H9 (cell line): Measurements from ENCODE around the gene DGLUCY. TPM values are rescaled to one million over a fixed set of nuclear protein-coding genes. Genes with fewer than 3 reads are reported as not detected.

Experiments
- DNase-seq: peaks from one replicate; pipeline ENCODE4 v3.0.0-alpha.2; 2017
- H2AFZ ChIP-seq: one replicate; pipeline ENCODE4 v1.6.1; 2013; ENCODE audit warnings: mild to moderate bottlenecking, low read length, control low read depth, moderate library complexity
- H2AK5ac ChIP-seq: 2 replicates; pipeline ENCODE4 v1.6.1; 2013; ENCODE audit warnings: low read length, control low read depth, mixed read lengths; ENCODE audit not compliant: insufficient read length
- H2BK120ac ChIP-seq: one replicate; pipeline ENCODE4 v1.6.1; 2013; ENCODE audit warnings: low read depth, mild to moderate bottlenecking, low read length, control low read depth, inconsistent platforms; ENCODE audit not compliant: poor library complexity, severe bottlenecking
- H2BK12ac ChIP-seq: 2 replicates; pipeline ENCODE4 v1.6.1; 2013; ENCODE audit warnings: low read length, control low read depth, mixed read lengths, low read depth; ENCODE audit not compliant: insufficient read length
- H2BK15ac ChIP-seq: 2 replicates; pipeline ENCODE4 v1.6.1; 2013; ENCODE audit warnings: low read depth, low read length, control low read depth
- H2BK20ac ChIP-seq: one replicate; pipeline ENCODE4 v1.6.1; 2013; ENCODE audit warnings: low read depth, mild to moderate bottlenecking, low read length, control low read depth, inconsistent platforms; ENCODE audit not compliant: poor library complexity, severe bottlenecking
- H2BK5ac ChIP-seq: 2 replicates; pipeline ENCODE4 v1.6.1; 2013; ENCODE audit warnings: low read length, control low read depth, mixed read lengths; ENCODE audit not compliant: insufficient read length
- H3K14ac ChIP-seq: 2 replicates; pipeline ENCODE4 v1.6.1; 2013; ENCODE audit warnings: low read length, control low read depth; ENCODE audit not compliant: insufficient read depth
- H3K18ac ChIP-seq: 2 replicates; pipeline ENCODE4 v1.6.1; 2013; ENCODE audit warnings: low read depth, mild to moderate bottlenecking, mixed read lengths, low read length, control low read depth; ENCODE audit not compliant: insufficient read length
- H3K23ac ChIP-seq: 2 replicates; pipeline ENCODE4 v1.6.1; 2013; ENCODE audit warnings: low read length, control low read depth, mixed read lengths, low read depth; ENCODE audit not compliant: insufficient read length
- H3K23me2 ChIP-seq: 2 replicates; pipeline ENCODE4 v1.6.1; 2013; ENCODE audit warnings: low read depth, mild to moderate bottlenecking, mixed read lengths, low read length, control low read depth; ENCODE audit not compliant: insufficient read length, poor library complexity, severe bottlenecking
- H3K27ac ChIP-seq: 2 replicates; pipeline ENCODE4 v1.5.1; 2013; ENCODE audit warnings: low read length, control low read depth, mixed read lengths, low read depth; ENCODE audit not compliant: insufficient read length
- H3K27me3 ChIP-seq: 2 replicates; pipeline ENCODE4 v1.6.1; 2013; ENCODE audit warnings: low read length, control low read depth, inconsistent platforms; ENCODE audit not compliant: insufficient read depth
- H3K4ac ChIP-seq: 2 replicates; pipeline ENCODE4 v1.6.1; 2013; ENCODE audit warnings: low read depth, mild to moderate bottlenecking, control low read depth, inconsistent platforms, low read length, moderate library complexity
- H3K4me1 ChIP-seq: 2 replicates; pipeline ENCODE4 v1.6.1; 2013; ENCODE audit warnings: low read length, control low read depth, inconsistent platforms; ENCODE audit not compliant: insufficient read depth
- H3K4me2 ChIP-seq: 2 replicates; pipeline ENCODE4 v1.6.1; 2013; ENCODE audit warnings: low read length, control low read depth, mixed read lengths; ENCODE audit not compliant: insufficient read length, insufficient read depth
- H3K56ac ChIP-seq: 2 replicates; pipeline ENCODE4 v1.6.1; 2013; ENCODE audit warnings: low read depth, mild to moderate bottlenecking, mixed read lengths, low read length, control low read depth; ENCODE audit not compliant: insufficient read length
- H3K79me1 ChIP-seq: 2 replicates; pipeline ENCODE4 v1.6.1; 2013; ENCODE audit warnings: low read depth, mild to moderate bottlenecking, moderate library complexity, low read length, control low read depth, inconsistent platforms; ENCODE audit not compliant: insufficient read depth, poor library complexity, severe bottlenecking
- H3K79me2 ChIP-seq: 2 replicates; pipeline ENCODE4 v1.6.1; 2013; ENCODE audit warnings: low read length, control low read depth, inconsistent platforms; ENCODE audit not compliant: insufficient read depth
- H3K9ac ChIP-seq: 2 replicates; pipeline ENCODE4 v1.6.1; 2013; ENCODE audit warnings: low read length, control low read depth, mixed read lengths; ENCODE audit not compliant: insufficient read length; ENCODE audit errors: extremely low read depth
- H3K9me3 ChIP-seq: one replicate; pipeline ENCODE4 v1.6.1; 2013; ENCODE audit warnings: low read depth, low read length, inconsistent platforms; ENCODE audit not compliant: control insufficient read depth
- H3T11ph ChIP-seq: one replicate; pipeline ENCODE4 v1.6.1; 2013; ENCODE audit warnings: mild to moderate bottlenecking, low read length, control low read depth, inconsistent platforms
- H4K20me1 ChIP-seq: one replicate; pipeline ENCODE4 v1.6.1; 2013; ENCODE audit not compliant: control insufficient read depth, insufficient read length, insufficient read depth
- H4K5ac ChIP-seq: 2 replicates; pipeline ENCODE4 v1.6.1; 2013; ENCODE audit warnings: low read depth, mild to moderate bottlenecking, mixed read lengths, low read length, control low read depth; ENCODE audit not compliant: insufficient read length
- H4K8ac ChIP-seq: replicated peaks from 2 replicates; pipeline ENCODE4 v1.6.1; 2013; ENCODE audit warnings: low read length, control low read depth, mixed read lengths, low read depth; ENCODE audit not compliant: insufficient read length
- H4K91ac ChIP-seq: 2 replicates; pipeline ENCODE4 v1.6.1; 2013; ENCODE audit warnings: low read depth, mild to moderate bottlenecking, moderate library complexity, mixed read lengths, low read length, control low read depth; ENCODE audit not compliant: insufficient read length
- H3K27ac Mint-ChIP-seq, 3 experiments: 2 replicates in 2 of 3; 3 replicates in 1 of 3; pipeline ENCODE4 v1.8.0; 2020 to 2021; ENCODE audit warnings: mixed read lengths in 3 of 3, mild to moderate bottlenecking in 1 of 3, moderate library complexity in 1 of 3
- H3K27me3 Mint-ChIP-seq: 2 replicates; pipeline ENCODE4 v1.8.0; 2021; ENCODE audit warnings: low read depth, mild to moderate bottlenecking, moderate library complexity, mixed read lengths
- H3K36me3 Mint-ChIP-seq, 3 experiments: 2 replicates in 2 of 3; 3 replicates in 1 of 3; pipeline ENCODE4 v1.8.0; 2020 to 2021; ENCODE audit warnings: low read depth in 3 of 3, mixed read lengths in 3 of 3; ENCODE audit not compliant: insufficient read depth in 1 of 3
- H3K4me1 Mint-ChIP-seq, 2 experiments: 2 replicates each; pipeline ENCODE4 v1.8.0; 2020; ENCODE audit warnings: mixed read lengths in 2 of 2
- H3K4me3 Mint-ChIP-seq, 2 experiments: 2 replicates in 1 of 2; 3 replicates in 1 of 2; pipeline ENCODE4 v1.8.0; 2020 to 2021; ENCODE audit warnings: mild to moderate bottlenecking in 2 of 2, mixed read lengths in 2 of 2, moderate library complexity in 1 of 2
- H3K9me3 Mint-ChIP-seq, 2 experiments: 2 replicates in 1 of 2; 3 replicates in 1 of 2; pipeline ENCODE4 v1.8.0; 2020; ENCODE audit warnings: mild to moderate bottlenecking in 2 of 2, mixed read lengths in 2 of 2, moderate library complexity in 1 of 2
- CTCF ChIP-seq: fragments of 200-600 bp; sonication (generic); conservative IDR thresholded peaks from 3 replicates; pipeline ENCODE4 v1.8.0; 2021; ENCODE audit warnings: antibody characterized with exemption, mild to moderate bottlenecking
- WGBS: extraction: QIAGEN DNeasy Blood & Tissue Kit; methylation state at CpG from one replicate; pipeline ENCODE4 v1.1.7; 2013; ENCODE audit warnings: missing lambda C conversion rate, low lambda C conversion rate, mixed read lengths; ENCODE audit not compliant: insufficient read length; ENCODE audit errors: extremely low coverage; 5-methylcytosine and 5-hydroxymethylcytosine counted together
- total RNA-seq: library from RNA; stranded (reverse); gene quantifications from 2 replicates; pipeline ENCODE4 v1.2.1, GENCODE V29; 2021

DGLUCY gene
- total RNA-seq, 1 experiment from 2014 or later, result 29.6 TPM

- no peak overlapping the region for H4K91ac ChIP-seq
- H3K4me1 ChIP-seq, result no peaks in the 10 kb centered on the region
- no peak overlapping the region for H3K56ac ChIP-seq
- H2BK15ac ChIP-seq, result no peak overlapping the region
- H3K79me1 ChIP-seq, result no peaks in the 10 kb centered on the region
- no peak overlapping the region for H3K4me3 Mint-ChIP-seq
- no peak overlapping the region for H2BK20ac ChIP-seq
- H3K36me3 Mint-ChIP-seq, result no peaks in the 10 kb centered on the region; a peak in 3 of 7 replicates
- H3K18ac ChIP-seq, result no peak overlapping the region
- H3K4ac ChIP-seq, result no peak overlapping the region
- H2AFZ ChIP-seq, result no peak overlapping the region
- no peaks in the 10 kb centered on the region for H3K79me2 ChIP-seq
- peaks cover 0 to 3% of the 10 kb centered on the region in 2 experiments; a peak in 2 of 5 replicates for H3K9me3 Mint-ChIP-seq
- no peak overlapping the region for H3K23ac ChIP-seq
- H3K9ac ChIP-seq, result no peak overlapping the region
- H2AK5ac ChIP-seq, result no peak overlapping the region
- no peak overlapping the region for H3K4me2 ChIP-seq
- H3K27ac ChIP-seq, result no peak overlapping the region
- H4K5ac ChIP-seq, result no peak overlapping the region
- H3K9me3 ChIP-seq, result no peaks in the 10 kb centered on the region
- no peak for DNase-seq
- H4K20me1 ChIP-seq, result no peaks in the 10 kb centered on the region
- H3T11ph ChIP-seq, result no peak overlapping the region
- no peak overlapping the region for H2BK12ac ChIP-seq
- no peaks in the 10 kb centered on the region for H3K27me3 ChIP-seq
- H3K14ac ChIP-seq, result no peak overlapping the region
- no peaks in the 10 kb centered on the region for H3K23me2 ChIP-seq
- H4K8ac ChIP-seq, result no peak overlapping the region
- H3K27ac Mint-ChIP-seq, result no peak overlapping the region
- H2BK5ac ChIP-seq, result no peak overlapping the region
- H3K4me1 Mint-ChIP-seq, result peaks cover 2 to 10% of the 10 kb centered on the region in 2 experiments; a peak in 1 of 4 replicates
- TF ChIP-seq CTCF, result no peak
- WGBS, result no CpG with 5 or more reads among the region's 7 CpGs
- H3K27me3 Mint-ChIP-seq, result peaks cover 22% of the 10 kb centered on the region
- H2BK120ac ChIP-seq, result no peak overlapping the region
Observed at GRCh38 chr14:91237219-91237618, 123.3 kb downstream of the DGLUCY start.
